Measurements from ENCODE around the gene PWP1. TPM values are rescaled to one million over a fixed set of nuclear protein-coding genes. Genes with fewer than 3 reads are reported as not detected.

The PWP1 gene
- total and polyA plus RNA-seq, 2 experiments from 2014 or later = 110 to 211 TPM

DNA sequence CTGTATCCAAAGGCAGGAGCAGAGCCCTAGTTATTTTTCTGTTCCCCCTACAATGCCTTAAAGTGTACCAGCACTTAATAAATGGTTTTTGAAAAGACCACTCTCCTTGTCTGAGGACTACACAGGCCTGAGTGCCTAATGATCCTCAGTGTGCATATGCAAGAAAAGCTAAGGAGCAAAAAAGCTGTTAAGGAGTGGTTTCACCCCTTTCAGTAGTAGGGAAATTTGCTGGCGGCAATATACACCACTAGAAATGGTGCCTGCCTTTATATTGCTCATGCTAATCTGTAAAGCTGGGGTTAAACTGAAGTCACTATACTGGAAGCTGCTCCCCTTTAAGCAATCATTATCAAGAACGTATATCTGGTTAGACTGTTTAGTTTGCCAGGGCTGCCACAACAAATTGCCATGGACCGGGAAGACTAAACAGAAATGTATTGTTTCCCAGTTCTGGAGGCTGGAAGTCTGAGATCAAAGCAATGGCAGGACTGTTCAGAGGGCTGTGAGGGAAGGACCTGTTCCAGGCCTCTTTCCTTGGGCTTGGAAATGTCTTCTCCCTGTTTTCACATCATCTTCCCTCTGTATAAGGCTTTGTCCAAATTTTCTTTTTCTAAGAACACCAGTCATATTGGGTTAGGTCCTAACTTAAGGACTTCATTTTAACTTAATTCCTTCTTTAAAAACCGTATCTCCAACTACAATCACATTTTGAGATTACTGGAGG lies 45.2 kb downstream of the PWP1 start:
- H3F3A ChIP-seq (replicated peaks; ENCODE audit: low read depth) = no peaks in the 10 kb centered on the region
- ATAC-seq (no peak), DNase-seq (ENCODE audit: low spot score) (no peak)
- Mint-ChIP-seq H3K9me3 (peaks cover 10% of the 10 kb centered on the region; the same call in 2 of the 3 replicates), H3K4me1 (no peaks in the 10 kb centered on the region), H3K4me3 (no peak overlapping the region), H3K27me3 (ENCODE audit: insufficient read depth, low read depth, poor library complexity) (no peaks in the 10 kb centered on the region), H3K36me3 (ENCODE audit: low read depth) (peaks cover 19% of the 10 kb centered on the region), H3K27ac (no peak overlapping the region)
- H3K27ac ChIP-seq (ENCODE audit: low read depth) = no peak overlapping the region
- H3K4me3 ChIP-seq = no peak overlapping the region
- no peak overlapping the region for H3K4me2 ChIP-seq
- H2AFZ ChIP-seq = no peak overlapping the region
- no peaks in the 10 kb centered on the region for H3K9me2 ChIP-seq (ENCODE audit: insufficient read depth)
- no peaks in the 10 kb centered on the region; the same call in 1 of the 2 replicates for H4K20me1 ChIP-seq (replicated peaks; ENCODE audit: insufficient read depth)
- TF ChIP-seq POLR2AphosphoS5 (IDR thresholded peaks at IDR 0.05; ENCODE audit: low read depth) (no peak), EZH2phosphoT487 (IDR thresholded peaks at IDR 0.05; ENCODE audit: unreplicated experiment) (no peak)
- no peaks in the 10 kb centered on the region for H3K79me2 ChIP-seq (replicated peaks; ENCODE audit: insufficient read depth)
- peaks cover 19% of the 10 kb centered on the region for H3K36me3 ChIP-seq (ENCODE audit: insufficient read depth)
- no peaks in the 10 kb centered on the region for H3K4me1 ChIP-seq (ENCODE audit: insufficient read depth)
- H3K27me3 ChIP-seq (ENCODE audit: insufficient read depth) = no peaks in the 10 kb centered on the region

- Histone ChIP-seq H3K4me2 (no peak overlapping the region), H3K79me2 (replicated peaks; ENCODE audit: insufficient read depth) (no peaks in the 10 kb centered on the region), H3K27ac (ENCODE audit: low read depth) (no peak overlapping the region), H4K20me1 (replicated peaks; ENCODE audit: insufficient read depth) (no peaks in the 10 kb centered on the region; the same call in 1 of the 2 replicates), H3K4me1 (ENCODE audit: insufficient read depth) (no peaks in the 10 kb centered on the region), H3F3A (replicated peaks; ENCODE audit: low read depth) (no peaks in the 10 kb centered on the region), H3K4me3 (no peak overlapping the region), H3K27me3 (ENCODE audit: insufficient read depth) (no peaks in the 10 kb centered on the region), H3K36me3 (ENCODE audit: insufficient read depth) (peaks cover 19% of the 10 kb centered on the region), H2AFZ (no peak overlapping the region), H3K9me2 (ENCODE audit: insufficient read depth) (no peaks in the 10 kb centered on the region)
- H3K27me3 Mint-ChIP-seq (ENCODE audit: insufficient read depth, low read depth, poor library complexity) = no peaks in the 10 kb centered on the region
- no peak overlapping the region for H3K27ac Mint-ChIP-seq
- DNase-seq (ENCODE audit: low spot score) (peak; percentile 2), ATAC-seq (no peak)
- no peak for TF ChIP-seq ETS1 (IDR thresholded peaks at IDR 0.05)
- TF ChIP-seq, protein P1, sequence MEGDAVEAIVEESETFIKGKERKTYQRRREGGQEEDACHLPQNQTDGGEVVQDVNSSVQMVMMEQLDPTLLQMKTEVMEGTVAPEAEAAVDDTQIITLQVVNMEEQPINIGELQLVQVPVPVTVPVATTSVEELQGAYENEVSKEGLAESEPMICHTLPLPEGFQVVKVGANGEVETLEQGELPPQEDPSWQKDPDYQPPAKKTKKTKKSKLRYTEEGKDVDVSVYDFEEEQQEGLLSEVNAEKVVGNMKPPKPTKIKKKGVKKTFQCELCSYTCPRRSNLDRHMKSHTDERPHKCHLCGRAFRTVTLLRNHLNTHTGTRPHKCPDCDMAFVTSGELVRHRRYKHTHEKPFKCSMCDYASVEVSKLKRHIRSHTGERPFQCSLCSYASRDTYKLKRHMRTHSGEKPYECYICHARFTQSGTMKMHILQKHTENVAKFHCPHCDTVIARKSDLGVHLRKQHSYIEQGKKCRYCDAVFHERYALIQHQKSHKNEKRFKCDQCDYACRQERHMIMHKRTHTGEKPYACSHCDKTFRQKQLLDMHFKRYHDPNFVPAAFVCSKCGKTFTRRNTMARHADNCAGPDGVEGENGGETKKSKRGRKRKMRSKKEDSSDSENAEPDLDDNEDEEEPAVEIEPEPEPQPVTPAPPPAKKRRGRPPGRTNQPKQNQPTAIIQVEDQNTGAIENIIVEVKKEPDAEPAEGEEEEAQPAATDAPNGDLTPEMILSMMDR (conservative IDR thresholded peaks at IDR 0.05; ENCODE audit: low read depth in 2 of 2) = peak in 1 of 2 experiments; percentile 18; a peak in 2 of 4 replicates
- TF ChIP-seq, protein P2, sequence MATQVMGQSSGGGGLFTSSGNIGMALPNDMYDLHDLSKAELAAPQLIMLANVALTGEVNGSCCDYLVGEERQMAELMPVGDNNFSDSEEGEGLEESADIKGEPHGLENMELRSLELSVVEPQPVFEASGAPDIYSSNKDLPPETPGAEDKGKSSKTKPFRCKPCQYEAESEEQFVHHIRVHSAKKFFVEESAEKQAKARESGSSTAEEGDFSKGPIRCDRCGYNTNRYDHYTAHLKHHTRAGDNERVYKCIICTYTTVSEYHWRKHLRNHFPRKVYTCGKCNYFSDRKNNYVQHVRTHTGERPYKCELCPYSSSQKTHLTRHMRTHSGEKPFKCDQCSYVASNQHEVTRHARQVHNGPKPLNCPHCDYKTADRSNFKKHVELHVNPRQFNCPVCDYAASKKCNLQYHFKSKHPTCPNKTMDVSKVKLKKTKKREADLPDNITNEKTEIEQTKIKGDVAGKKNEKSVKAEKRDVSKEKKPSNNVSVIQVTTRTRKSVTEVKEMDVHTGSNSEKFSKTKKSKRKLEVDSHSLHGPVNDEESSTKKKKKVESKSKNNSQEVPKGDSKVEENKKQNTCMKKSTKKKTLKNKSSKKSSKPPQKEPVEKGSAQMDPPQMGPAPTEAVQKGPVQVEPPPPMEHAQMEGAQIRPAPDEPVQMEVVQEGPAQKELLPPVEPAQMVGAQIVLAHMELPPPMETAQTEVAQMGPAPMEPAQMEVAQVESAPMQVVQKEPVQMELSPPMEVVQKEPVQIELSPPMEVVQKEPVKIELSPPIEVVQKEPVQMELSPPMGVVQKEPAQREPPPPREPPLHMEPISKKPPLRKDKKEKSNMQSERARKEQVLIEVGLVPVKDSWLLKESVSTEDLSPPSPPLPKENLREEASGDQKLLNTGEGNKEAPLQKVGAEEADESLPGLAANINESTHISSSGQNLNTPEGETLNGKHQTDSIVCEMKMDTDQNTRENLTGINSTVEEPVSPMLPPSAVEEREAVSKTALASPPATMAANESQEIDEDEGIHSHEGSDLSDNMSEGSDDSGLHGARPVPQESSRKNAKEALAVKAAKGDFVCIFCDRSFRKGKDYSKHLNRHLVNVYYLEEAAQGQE (IDR thresholded peaks at IDR 0.05; ENCODE audit: unreplicated experiment) = no peak
- no peaks in the 10 kb centered on the region for H3K4me1 Mint-ChIP-seq
- peaks cover 9% of the 10 kb centered on the region; the same call in 2 of the 3 replicates for H3K9me3 Mint-ChIP-seq
- no peak overlapping the region for H3K4me3 Mint-ChIP-seq
- H3K36me3 Mint-ChIP-seq (ENCODE audit: low read depth) = peaks cover 24% of the 10 kb centered on the region
Measured at GRCh38 chr12:107731366-107731765, 45.8 kb downstream of the PWP1 start.

Measured in GM23338 (cell line).